DMS53 treated with DMSO at 0.1 percent for 48 hours (cell line): ENCODE measurements around the gene LRRC10.

Experiments
- DNase-seq: peaks from one replicate; lab custom pipeline; 2025; ENCODE audit not compliant: unreplicated experiment; lab: John Stamatoyannopoulos, UW

The LRRC10 gene, protein sequence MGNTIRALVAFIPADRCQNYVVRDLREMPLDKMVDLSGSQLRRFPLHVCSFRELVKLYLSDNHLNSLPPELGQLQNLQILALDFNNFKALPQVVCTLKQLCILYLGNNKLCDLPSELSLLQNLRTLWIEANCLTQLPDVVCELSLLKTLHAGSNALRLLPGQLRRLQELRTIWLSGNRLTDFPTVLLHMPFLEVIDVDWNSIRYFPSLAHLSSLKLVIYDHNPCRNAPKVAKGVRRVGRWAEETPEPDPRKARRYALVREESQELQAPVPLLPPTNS

DNA sequence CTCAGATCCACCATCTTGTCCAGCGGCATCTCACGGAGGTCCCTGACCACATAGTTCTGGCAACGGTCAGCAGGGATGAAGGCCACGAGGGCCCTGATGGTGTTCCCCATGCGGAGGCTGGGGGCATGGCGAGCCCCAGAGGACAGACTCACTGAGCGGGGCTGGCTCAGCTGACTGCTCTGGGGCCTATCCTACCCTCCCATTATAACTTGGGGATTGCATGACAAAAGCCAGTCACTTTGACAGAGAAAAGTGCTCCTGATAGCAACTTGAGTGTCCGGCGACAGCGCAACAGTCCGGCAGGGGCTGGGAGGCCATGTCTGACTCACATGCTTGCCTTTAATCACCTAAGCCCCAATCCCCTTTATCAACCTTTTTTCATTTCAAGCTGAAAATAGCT lies at the start of gene LRRC10:
TSS of gene LRRC10 (minus strand) at position 179 of the 400 bp plus-strand sequence. CDS start at position 110, 69 bp downstream.
- no peak for DNase-seq

- DNase-seq, result no peak
These were observed 49.6 kb upstream of the LRRC10 start for GRCh38 chr12:69660164-69660863.

GRCh38 chr12:69658203-69658602 lies 47.5 kb upstream of the LRRC10 start:
- no peak for DNase-seq

- no peak for DNase-seq
These were observed 46.9 kb upstream of the LRRC10 start for GRCh38 chr12:69657376-69658137.

DNA sequence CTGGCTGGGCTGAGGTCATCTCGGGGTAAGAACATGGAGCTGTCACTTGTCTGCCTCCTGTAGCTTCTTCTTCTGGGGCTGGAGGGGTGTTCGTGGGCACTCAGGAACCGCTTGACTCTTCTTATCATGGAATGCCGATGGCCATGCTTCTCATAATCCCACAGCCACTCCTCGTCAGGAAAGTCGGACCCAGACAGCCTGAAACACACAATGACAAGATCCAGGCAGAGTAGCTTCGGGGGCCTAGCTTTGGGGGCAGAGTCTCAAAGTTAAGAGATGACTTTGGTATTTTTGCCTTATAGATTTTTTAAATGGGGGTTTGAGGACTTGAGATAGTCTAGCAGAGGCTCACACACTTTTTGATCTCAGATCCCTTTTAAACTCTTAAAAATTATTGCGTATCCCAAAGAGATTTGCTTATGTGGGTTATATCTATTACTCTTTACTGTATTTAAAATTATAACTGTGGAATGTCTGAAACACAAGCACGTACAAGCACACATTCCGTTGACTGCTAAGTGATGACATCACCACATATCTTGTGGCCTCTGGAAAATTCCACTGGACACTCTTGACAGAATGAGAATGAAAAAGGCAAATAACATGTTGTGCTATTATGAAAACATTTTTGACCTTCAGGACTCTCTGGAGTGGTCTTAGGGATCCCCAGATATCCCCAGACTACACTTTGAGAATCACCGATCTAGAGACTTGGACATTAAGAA lies 45.1 kb upstream of the LRRC10 start:
- no peak for DNase-seq

GRCh38 chr12:69653703-69654102 lies 43.0 kb upstream of the LRRC10 start:
- no peak for DNase-seq

GRCh38 chr12:69651922-69652321 lies 41.2 kb upstream of the LRRC10 start:
- DNase-seq, result no peak

- DNase-seq, result no peak
These were observed 38.8 kb upstream of the LRRC10 start for GRCh38 chr12:69649529-69649928.

DNA sequence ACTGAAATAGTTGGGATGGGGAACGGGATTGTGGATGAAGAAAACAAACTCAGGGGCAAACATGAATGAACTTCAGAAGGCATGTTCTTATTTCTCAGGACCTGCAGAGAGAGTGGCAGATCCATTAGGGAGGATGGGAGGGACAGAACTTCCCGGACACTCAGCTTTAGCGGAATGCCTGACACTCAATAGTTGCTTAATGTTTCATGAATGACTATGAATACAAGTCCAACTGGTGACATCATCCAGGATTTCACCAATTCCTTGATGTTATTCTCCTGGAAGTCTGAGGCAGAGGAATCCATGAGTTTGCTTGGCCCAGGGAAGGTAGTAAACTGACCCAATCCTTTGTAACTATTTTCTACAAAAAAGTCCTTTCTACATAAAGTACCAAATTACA lies 37.8 kb upstream of the LRRC10 start:
- DNase-seq, result no peak

GRCh38 chr12:69647178-69647577 lies 36.5 kb upstream of the LRRC10 start:
- no peak for DNase-seq

- DNase-seq, result no peak
These were observed 34.3 kb upstream of the LRRC10 start for GRCh38 chr12:69645031-69645430.

DNA sequence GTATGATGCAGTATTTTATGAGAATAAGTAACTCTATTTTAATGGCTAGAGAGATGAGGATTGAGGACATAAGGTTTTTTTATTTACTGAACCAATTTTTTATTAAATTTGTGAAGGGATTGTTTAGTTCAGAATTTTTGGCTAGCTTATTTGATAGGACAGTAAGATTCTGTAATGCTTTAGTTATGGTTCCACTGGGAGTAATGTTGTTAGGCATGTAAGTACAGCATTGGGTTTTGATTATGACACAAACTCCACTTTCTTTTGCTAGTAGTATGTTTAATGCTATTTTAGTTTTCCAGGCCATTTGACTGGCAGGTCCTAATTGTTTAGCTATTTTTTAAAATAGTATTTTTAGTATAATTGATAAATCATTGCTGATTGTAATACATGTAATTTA lies 33.8 kb upstream of the LRRC10 start:
- no peak for DNase-seq

DNA sequence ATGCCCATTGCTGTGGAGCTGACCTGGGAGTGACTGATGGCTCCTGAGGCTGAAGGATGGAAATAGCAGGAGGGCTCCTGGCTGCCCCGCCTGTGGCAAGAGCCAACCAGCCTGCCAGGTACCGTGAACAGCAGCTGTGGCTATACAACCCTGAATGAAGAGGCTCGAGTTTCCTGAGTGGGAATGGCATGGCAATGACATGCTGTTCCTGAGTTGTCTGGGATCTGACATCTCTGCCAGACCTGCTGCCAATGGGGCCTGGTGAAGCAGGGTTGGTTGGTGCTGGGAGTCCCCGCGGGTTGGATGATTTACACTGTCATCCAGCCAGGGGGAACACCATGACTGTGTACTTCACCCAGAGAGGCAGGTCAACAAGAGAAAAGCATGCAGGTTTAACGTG lies 31.8 kb upstream of the LRRC10 start:
- no peak for DNase-seq

DNA sequence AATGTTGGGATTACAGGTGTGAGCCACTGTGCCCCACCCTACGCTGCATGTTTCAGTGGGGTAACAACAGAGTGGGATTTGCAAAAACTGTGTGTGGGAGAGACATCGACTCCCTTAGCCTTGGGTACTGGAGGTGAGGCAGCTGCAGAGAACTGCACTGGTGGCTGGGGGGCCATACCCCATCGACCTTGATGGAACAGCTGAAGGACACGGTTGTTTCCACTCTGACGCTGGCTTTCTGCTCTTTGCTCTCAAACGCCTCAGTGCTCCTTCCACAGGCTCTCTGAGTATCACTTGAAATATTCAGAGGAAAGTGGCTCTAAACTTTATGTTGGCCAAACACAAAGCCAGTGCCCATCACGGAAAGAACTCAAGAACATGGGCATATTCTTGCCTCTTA lies 30.8 kb upstream of the LRRC10 start:
- DNase-seq, result no peak

DNA sequence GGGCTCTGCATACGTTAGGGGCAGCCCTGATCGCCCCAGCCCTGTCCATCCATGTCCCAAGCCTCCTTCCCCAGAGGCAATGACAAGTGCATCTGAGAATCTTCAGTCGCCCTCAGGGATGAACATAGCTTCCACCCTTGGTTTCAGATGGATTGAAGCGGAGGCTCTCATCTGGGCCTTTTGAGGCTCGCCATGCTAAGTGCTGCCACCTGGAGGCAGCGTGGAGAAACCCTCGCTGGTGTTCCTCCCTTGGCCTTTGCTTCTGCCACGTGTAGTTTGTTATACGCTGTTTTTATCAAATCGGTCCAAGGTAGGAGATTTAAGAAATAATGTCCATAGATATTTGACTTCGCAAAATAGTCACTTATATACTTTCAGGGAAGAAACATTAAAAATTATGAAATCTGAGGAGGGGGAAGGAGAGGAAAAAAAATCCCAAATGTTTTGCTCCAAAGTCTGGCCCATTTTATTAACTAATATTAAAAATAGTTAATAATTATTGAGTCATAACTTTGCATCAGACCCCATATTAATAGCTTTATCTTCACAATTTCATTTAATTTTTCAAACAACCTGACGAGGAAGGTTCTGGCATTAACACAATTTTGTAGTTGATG lies 28.8 kb upstream of the LRRC10 start:
- peak; percentile 72 for DNase-seq

GRCh38 chr12:69633061-69633460 lies 22.4 kb upstream of the LRRC10 start:
- no peak for DNase-seq

DNA sequence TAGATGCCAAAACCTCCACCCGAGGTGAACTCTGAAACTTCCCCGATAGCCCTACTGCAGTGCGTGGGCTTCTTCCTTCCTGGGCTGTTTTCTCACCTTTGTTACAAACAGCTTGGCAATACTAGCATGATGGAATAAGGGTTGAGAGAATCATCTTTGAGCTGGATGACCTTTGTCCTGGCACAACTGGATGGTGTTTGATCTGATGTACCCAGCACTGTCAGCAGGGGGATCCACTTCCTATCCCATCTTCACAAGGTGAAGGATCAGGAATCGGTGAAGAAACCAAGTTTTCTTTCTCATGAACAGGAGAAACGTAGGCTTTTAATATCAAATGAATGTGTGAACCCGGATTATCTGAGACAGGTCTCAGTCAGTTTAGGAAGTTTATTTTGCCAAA lies 19.5 kb upstream of the LRRC10 start:
- DNase-seq, result peak; percentile 13

DNA sequence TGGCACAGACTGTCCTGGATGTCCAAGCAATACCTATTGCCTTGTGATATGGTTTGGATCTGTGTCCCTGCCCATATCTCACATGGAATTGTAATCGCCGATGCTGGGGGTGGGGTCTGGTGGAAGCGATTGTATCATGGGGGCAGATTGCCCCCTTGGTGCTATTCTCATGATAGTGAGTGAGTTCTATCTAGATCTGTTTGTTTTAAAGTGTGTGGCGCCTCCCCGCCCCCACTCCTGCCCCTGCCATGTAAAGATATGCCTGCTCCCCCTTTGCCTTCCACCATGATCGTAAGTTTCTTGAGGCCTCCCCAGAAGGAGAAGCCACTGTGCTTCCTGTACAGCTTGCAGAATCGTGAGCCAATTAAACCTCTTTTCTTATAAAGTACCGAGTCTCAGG lies 16.8 kb upstream of the LRRC10 start:
- DNase-seq, result no peak

DNA sequence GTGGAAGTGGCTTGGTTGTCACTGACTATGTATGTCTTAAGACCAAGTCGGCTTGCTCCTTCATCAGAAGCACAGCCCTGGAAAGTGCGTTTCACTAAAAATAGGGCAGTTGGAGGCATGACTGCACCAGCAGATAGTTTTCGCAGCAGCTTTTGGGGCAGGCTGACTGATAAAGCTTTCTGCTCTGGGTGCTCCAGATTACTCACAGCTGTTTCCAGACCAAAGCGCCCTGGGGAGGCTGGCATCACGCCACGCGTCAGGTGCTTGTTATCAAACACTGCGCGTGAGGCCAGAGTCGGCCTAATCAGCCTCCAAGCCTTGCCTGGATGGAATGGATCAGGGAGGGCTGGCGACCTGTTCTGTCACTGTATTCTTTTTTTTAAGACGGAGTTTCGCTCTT lies 13.3 kb upstream of the LRRC10 start:
- no peak for DNase-seq

GRCh38 chr12:69621551-69621950 lies 10.8 kb upstream of the LRRC10 start:
- DNase-seq, result no peak

DNA sequence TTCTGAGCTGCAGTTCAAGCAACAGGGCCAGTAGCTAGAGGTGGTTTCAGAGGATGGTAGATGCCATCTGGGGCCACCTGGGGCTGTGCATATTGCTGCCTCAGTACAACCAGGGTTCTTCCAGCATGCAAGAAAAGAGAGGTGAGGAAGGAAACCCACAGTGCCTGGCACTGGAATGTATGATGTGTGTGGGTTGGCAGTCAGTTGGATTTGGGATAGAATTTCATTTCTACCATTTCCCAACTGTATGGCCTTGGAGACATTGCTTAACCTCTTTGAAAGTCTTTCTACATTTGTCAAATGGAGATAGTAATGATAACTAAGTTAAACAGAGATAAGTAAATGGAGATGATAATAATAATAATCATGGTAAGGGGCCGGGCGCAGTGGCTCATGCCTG lies 10.2 kb upstream of the LRRC10 start:
- DNase-seq, result no peak
